OCI-LY1 (cell line): Measurements from ENCODE around the gene CCND1.

Experiments used
- CTCF ChIP-seq: fragments of 200-600 bp; sonication (generic), shearing (Covaris generic); IDR thresholded peaks from 2 replicates; pipeline ENCODE4 v1.5.1; 2017; ENCODE audit warnings: mild to moderate bottlenecking, antibody characterized with exemption, low read length, moderate library complexity, mixed read lengths
- EZH2 ChIP-seq: fragments of 200-600 bp; sonication (generic), shearing (Covaris generic); IDR thresholded peaks from 2 replicates; pipeline ENCODE4 v1.8.0; 2017; ENCODE audit warnings: borderline replicate concordance, mixed run types, mild to moderate bottlenecking, antibody characterized with exemption, low read length, moderate library complexity, mixed read lengths

- TF ChIP-seq EZH2 (no peak), CTCF (no peak)
Observed at GRCh38 chr11:69601011-69601975, 39.7 kb upstream of the CCND1 start.
